Measurements from ENCODE around the gene TRPV4. TPM values are rescaled to one million over a fixed set of nuclear protein-coding genes. Genes with fewer than 3 reads are reported as not detected.
"Not testable (repeated sequence)": the region's sequence is repeated elsewhere in the genome, so short reads cannot be mapped to it uniquely, and the experiment has no call there.

TRPV4 gene
- total RNA-seq, 2 experiments from 2014 or later: not detected

- no peak overlapping the region for H3K4me3 Mint-ChIP-seq
- ChIA-PET CTCF (interaction anchor here (0.8 kb wide), 1 partner anchor 11 kb away, joined by 3 read pairs; no protein-coding TSS in a partner anchor), POLR2A (interaction anchor here (0.6 kb wide), 1 partner anchor 1977 kb away, joined by 3 read pairs; no protein-coding TSS in a partner anchor)
- no peak overlapping the region for H3K27ac ChIP-seq (ENCODE audit: low read depth in 1 of 2, low read length in 2 of 2)
- H3K4me1 Mint-ChIP-seq (ENCODE audit: low read depth): peaks cover 19% of the 10 kb centered on the region
- DNase-seq (peak in 2 of 14 experiments; percentile 10 to 42), ATAC-seq (ENCODE audit: poor library complexity) (no peak)
- H3K4me1 ChIP-seq (ENCODE audit: insufficient read depth, low read length): peaks cover 17% of the 10 kb centered on the region
- intact Hi-C loops (cut with DNase I, micrococcal nuclease): no loop called here
- H3K27me3 Mint-ChIP-seq: no peaks in the 10 kb centered on the region
- H3K36me3 ChIP-seq (ENCODE audit: insufficient read depth, low read length): peaks cover 13% of the 10 kb centered on the region
- no peaks in the 10 kb centered on the region for H3K9me3 Mint-ChIP-seq
- H3K36me3 Mint-ChIP-seq (ENCODE audit: low read depth): peaks cover 10% of the 10 kb centered on the region
- no peak overlapping the region for H3K4me3 ChIP-seq (ENCODE audit: low read length)
- no peaks in the 10 kb centered on the region for H3K27me3 ChIP-seq (ENCODE audit: control insufficient read depth in 1 of 2, insufficient read depth in 2 of 2, low read length in 2 of 2)
- no peaks in the 10 kb centered on the region for H3K9me3 ChIP-seq (ENCODE audit: control insufficient read depth in 1 of 2, insufficient read depth in 1 of 2, low read length in 2 of 2)
- H3K27ac Mint-ChIP-seq: peak overlapping the region; percentile 49
- TF ChIP-seq CTCF (IDR thresholded peaks at IDR 0.05): no peak
Measured at GRCh38 chr12:109863847-109864712, 30.9 kb upstream of the TRPV4 start.

GRCh38 chr12:109862491-109862890, 29.3 kb upstream of the TRPV4 start:
- Histone ChIP-seq H3K4me1 (ENCODE audit: insufficient read depth, low read length) (peaks cover 17% of the 10 kb centered on the region), H3K36me3 (ENCODE audit: insufficient read depth, low read length) (peaks cover 23% of the 10 kb centered on the region)
- H3K27ac Mint-ChIP-seq; H3K27me3 Mint-ChIP-seq; H3K4me3 ChIP-seq (ENCODE audit: low read length); CTCF ChIA-PET; intact Hi-C loops (cut with DNase I, micrococcal nuclease); H3K27ac ChIP-seq (ENCODE audit: low read depth in 1 of 2, low read length in 2 of 2); ATAC-seq (ENCODE audit: poor library complexity); H3K27me3 ChIP-seq (ENCODE audit: control insufficient read depth in 1 of 2, insufficient read depth in 2 of 2, low read length in 2 of 2); H3K9me3 Mint-ChIP-seq; DNase-seq; H3K9me3 ChIP-seq (ENCODE audit: control insufficient read depth in 1 of 2, insufficient read depth in 1 of 2, low read length in 2 of 2); POLR2A ChIA-PET; H3K4me3 Mint-ChIP-seq: not testable (repeated sequence)
- Mint-ChIP-seq H3K36me3 (ENCODE audit: low read depth) (peaks cover 25% of the 10 kb centered on the region), H3K4me1 (ENCODE audit: low read depth) (peaks cover 17% of the 10 kb centered on the region)

- intact Hi-C loops (cut with DNase I, micrococcal nuclease): no loop called here
- Histone ChIP-seq H3K27ac (ENCODE audit: low read depth in 1 of 2, low read length in 2 of 2) (no peak overlapping the region), H3K27me3 (ENCODE audit: control insufficient read depth in 1 of 2, insufficient read depth in 2 of 2, low read length in 2 of 2) (no peaks in the 10 kb centered on the region), H3K9me3 (ENCODE audit: control insufficient read depth in 1 of 2, insufficient read depth in 1 of 2, low read length in 2 of 2) (no peaks in the 10 kb centered on the region), H3K4me3 (ENCODE audit: low read length) (no peak overlapping the region), H3K36me3 (ENCODE audit: insufficient read depth, low read length) (peaks cover 29% of the 10 kb centered on the region), H3K4me1 (ENCODE audit: insufficient read depth, low read length) (peaks cover 17% of the 10 kb centered on the region)
- Mint-ChIP-seq H3K36me3 (ENCODE audit: low read depth) (peaks cover 32% of the 10 kb centered on the region), H3K9me3 (no peaks in the 10 kb centered on the region), H3K4me1 (ENCODE audit: low read depth) (peaks cover 17% of the 10 kb centered on the region), H3K27me3 (no peaks in the 10 kb centered on the region), H3K27ac (no peak overlapping the region), H3K4me3 (no peak overlapping the region)
- ChIA-PET POLR2A (no interaction called here), CTCF (no interaction called here)
- DNase-seq (no peak), ATAC-seq (ENCODE audit: poor library complexity) (no peak)
- TF ChIP-seq CTCF (IDR thresholded peaks at IDR 0.05): no peak
Measured at GRCh38 chr12:109861689-109862314, 28.6 kb upstream of the TRPV4 start.

Data from CD4-positive, alpha-beta T cell (primary cell).